ENCODE data around the gene LRRFIP2.
"Not testable (repeated sequence)": the region's sequence is repeated elsewhere in the genome, so short reads cannot be mapped to it uniquely, and the experiment has no call there.

LRRFIP2 gene

GRCh38 chr3:37111199-37111598, 63.2 kb downstream of the LRRFIP2 start:
- peak; percentile 39 for FAIRE-seq

- no peak for FAIRE-seq
These were observed 66.5 kb downstream of the LRRFIP2 start for GRCh38 chr3:37107846-37108245.

- FAIRE-seq = peak; percentile 28
These were observed 71.1 kb downstream of the LRRFIP2 start for GRCh38 chr3:37103103-37103808.

GRCh38 chr3:37100411-37100810, 74.0 kb downstream of the LRRFIP2 start:
- peak; percentile 15 for FAIRE-seq

- no peak for FAIRE-seq
These were observed 74.9 kb downstream of the LRRFIP2 start for GRCh38 chr3:37099469-37099868.

GRCh38 chr3:37098884-37099283, 75.5 kb downstream of the LRRFIP2 start:
- no peak for FAIRE-seq

- FAIRE-seq = peak; percentile 72
These were observed 76.6 kb downstream of the LRRFIP2 start for GRCh38 chr3:37097776-37098175.

GRCh38 chr3:37096975-37097374, 77.4 kb downstream of the LRRFIP2 start:
- FAIRE-seq = no peak

GRCh38 chr3:37096288-37096687, 78.1 kb downstream of the LRRFIP2 start:
- FAIRE-seq = peak; percentile 19

- FAIRE-seq = no peak
These were observed 79.7 kb downstream of the LRRFIP2 start for GRCh38 chr3:37094636-37095035.

- FAIRE-seq = no peak
These were observed 80.9 kb downstream of the LRRFIP2 start for GRCh38 chr3:37093481-37093880.

GRCh38 chr3:37092484-37092883, 81.9 kb downstream of the LRRFIP2 start:
- FAIRE-seq = no peak

- FAIRE-seq = no peak
These were observed 86.5 kb downstream of the LRRFIP2 start for GRCh38 chr3:37087870-37088269.

GRCh38 chr3:37086918-37087317, 87.5 kb downstream of the LRRFIP2 start:
- FAIRE-seq = no peak

GRCh38 chr3:37082317-37082716, 92.1 kb downstream of the LRRFIP2 start:
- no peak for FAIRE-seq

GRCh38 chr3:37075955-37076354, 98.4 kb downstream of the LRRFIP2 start:
- no peak for FAIRE-seq

GRCh38 chr3:37074178-37074577, 100.2 kb downstream of the LRRFIP2 start:
- FAIRE-seq = no peak

- no peak for FAIRE-seq
These were observed 101.5 kb downstream of the LRRFIP2 start for GRCh38 chr3:37072892-37073291.

- FAIRE-seq = no peak
These were observed 102.5 kb downstream of the LRRFIP2 start for GRCh38 chr3:37071921-37072320.

- FAIRE-seq = no peak
These were observed 106.4 kb downstream of the LRRFIP2 start for GRCh38 chr3:37068031-37068430.

- FAIRE-seq = no peak
These were observed 106.8 kb downstream of the LRRFIP2 start for GRCh38 chr3:37067577-37067976.

- FAIRE-seq = no peak
These were observed 109.6 kb downstream of the LRRFIP2 start for GRCh38 chr3:37064747-37065146.

- FAIRE-seq = no peak
These were observed 116.3 kb downstream of the LRRFIP2 start for GRCh38 chr3:37058117-37058516.

GRCh38 chr3:37056826-37057225, 117.6 kb downstream of the LRRFIP2 start:
- no peak for FAIRE-seq

- FAIRE-seq = not testable (repeated sequence)
These were observed 119.3 kb downstream of the LRRFIP2 start for GRCh38 chr3:37055077-37055476.
